ENCODE measurements around the gene KRT84. TPM values are rescaled to one million over a fixed set of nuclear protein-coding genes. Genes with fewer than 3 reads are reported as not detected.
"Not testable (repeated sequence)": the region's sequence is repeated elsewhere in the genome, so short reads cannot be mapped to it uniquely, and the experiment has no call there.

The KRT84 gene
- polyA plus RNA-seq, 1 donor from 2014 or later, result not detected

- no peaks in the 10 kb centered on the region for H3K9me3 ChIP-seq (ENCODE audit: low read length)
- H3K36me3 ChIP-seq (ENCODE audit: insufficient read depth, low read length), result no peaks in the 10 kb centered on the region
- no peak overlapping the region for H3K27ac ChIP-seq (ENCODE audit: low read length)
- no peak overlapping the region for H2AFZ ChIP-seq (ENCODE audit: low read depth, low read length)
- H3K9ac ChIP-seq (ENCODE audit: low read length), result no peak overlapping the region
- H3F3A ChIP-seq (ENCODE audit: insufficient read depth, low read length, poor library complexity, severe bottlenecking), result no peaks in the 10 kb centered on the region
- no peaks in the 10 kb centered on the region for H3K27me3 ChIP-seq (ENCODE audit: insufficient read depth, low read depth, low read length)
- no peak for TF ChIP-seq EP300 (conservative IDR thresholded peaks at IDR 0.05; ENCODE audit: poor library complexity, severe bottlenecking)
- no peak for TF ChIP-seq SMC3 (conservative IDR thresholded peaks at IDR 0.05; ENCODE audit: poor library complexity)
- no peaks in the 10 kb centered on the region for H3K79me2 ChIP-seq (replicated peaks; ENCODE audit: insufficient read depth, low read length)
- no peaks in the 10 kb centered on the region for H4K20me1 ChIP-seq (ENCODE audit: insufficient read depth)
- no peaks in the 10 kb centered on the region for H3K9me2 ChIP-seq (ENCODE audit: insufficient read depth, low read length)
- H3K4me2 ChIP-seq (ENCODE audit: low read length), result no peak overlapping the region
- H3K4me3 ChIP-seq (ENCODE audit: low read length), result no peak overlapping the region
These were observed 26.4 kb upstream of the KRT84 start for GRCh38 chr12:52411815-52412214.

- not testable (repeated sequence) for H3K9ac ChIP-seq (ENCODE audit: low read length); H3K9me2 ChIP-seq (ENCODE audit: insufficient read depth, low read length); H2AFZ ChIP-seq (ENCODE audit: low read depth, low read length); H3K4me3 ChIP-seq (ENCODE audit: low read length); H4K20me1 ChIP-seq (ENCODE audit: insufficient read depth); H3K36me3 ChIP-seq (ENCODE audit: insufficient read depth, low read length); H3K9me3 ChIP-seq (ENCODE audit: low read length); H3K4me2 ChIP-seq (ENCODE audit: low read length); H3K79me2 ChIP-seq (replicated peaks; ENCODE audit: insufficient read depth, low read length); H3K27ac ChIP-seq (ENCODE audit: low read length); H3F3A ChIP-seq (ENCODE audit: insufficient read depth, low read length, poor library complexity, severe bottlenecking); H3K27me3 ChIP-seq (ENCODE audit: insufficient read depth, low read depth, low read length)
These were observed 25.3 kb upstream of the KRT84 start for GRCh38 chr12:52410589-52411248.

GRCh38 chr12:52407918-52408317, 22.5 kb upstream of the KRT84 start:
- Histone ChIP-seq H3K4me2 (ENCODE audit: low read length) (no peak overlapping the region), H3F3A (ENCODE audit: insufficient read depth, low read length, poor library complexity, severe bottlenecking) (no peaks in the 10 kb centered on the region), H3K36me3 (ENCODE audit: insufficient read depth, low read length) (no peaks in the 10 kb centered on the region), H3K79me2 (replicated peaks; ENCODE audit: insufficient read depth, low read length) (no peaks in the 10 kb centered on the region), H3K9me2 (ENCODE audit: insufficient read depth, low read length) (no peaks in the 10 kb centered on the region), H2AFZ (ENCODE audit: low read depth, low read length) (no peak overlapping the region), H3K27ac (ENCODE audit: low read length) (no peak overlapping the region), H3K4me3 (ENCODE audit: low read length) (no peak overlapping the region), H3K27me3 (ENCODE audit: insufficient read depth, low read depth, low read length) (no peaks in the 10 kb centered on the region), H3K9me3 (ENCODE audit: low read length) (no peaks in the 10 kb centered on the region), H4K20me1 (ENCODE audit: insufficient read depth) (no peaks in the 10 kb centered on the region), H3K9ac (ENCODE audit: low read length) (no peak overlapping the region)
- TF ChIP-seq POLR2AphosphoS5 (IDR thresholded peaks at IDR 0.05) (no peak), SMC3 (conservative IDR thresholded peaks at IDR 0.05; ENCODE audit: poor library complexity) (no peak), RAD21 (conservative IDR thresholded peaks at IDR 0.05) (no peak), TAF1 (IDR thresholded peaks at IDR 0.05; ENCODE audit: low read depth) (no peak), MXI1 (conservative IDR thresholded peaks at IDR 0.05; ENCODE audit: poor library complexity, severe bottlenecking) (no peak), EZH2 (IDR thresholded peaks at IDR 0.05; ENCODE audit: borderline replicate concordance, insufficient read depth, low read length, poor library complexity, severe bottlenecking) (no peak), REST (IDR thresholded peaks at IDR 0.05; ENCODE audit: borderline replicate concordance) (no peak), EP300 (conservative IDR thresholded peaks at IDR 0.05; ENCODE audit: poor library complexity, severe bottlenecking) (no peak)
- TF ChIP-seq, protein P1, sequence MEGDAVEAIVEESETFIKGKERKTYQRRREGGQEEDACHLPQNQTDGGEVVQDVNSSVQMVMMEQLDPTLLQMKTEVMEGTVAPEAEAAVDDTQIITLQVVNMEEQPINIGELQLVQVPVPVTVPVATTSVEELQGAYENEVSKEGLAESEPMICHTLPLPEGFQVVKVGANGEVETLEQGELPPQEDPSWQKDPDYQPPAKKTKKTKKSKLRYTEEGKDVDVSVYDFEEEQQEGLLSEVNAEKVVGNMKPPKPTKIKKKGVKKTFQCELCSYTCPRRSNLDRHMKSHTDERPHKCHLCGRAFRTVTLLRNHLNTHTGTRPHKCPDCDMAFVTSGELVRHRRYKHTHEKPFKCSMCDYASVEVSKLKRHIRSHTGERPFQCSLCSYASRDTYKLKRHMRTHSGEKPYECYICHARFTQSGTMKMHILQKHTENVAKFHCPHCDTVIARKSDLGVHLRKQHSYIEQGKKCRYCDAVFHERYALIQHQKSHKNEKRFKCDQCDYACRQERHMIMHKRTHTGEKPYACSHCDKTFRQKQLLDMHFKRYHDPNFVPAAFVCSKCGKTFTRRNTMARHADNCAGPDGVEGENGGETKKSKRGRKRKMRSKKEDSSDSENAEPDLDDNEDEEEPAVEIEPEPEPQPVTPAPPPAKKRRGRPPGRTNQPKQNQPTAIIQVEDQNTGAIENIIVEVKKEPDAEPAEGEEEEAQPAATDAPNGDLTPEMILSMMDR (IDR thresholded peaks at IDR 0.05; ENCODE audit: poor library complexity, severe bottlenecking), result no peak
